ENCODE measurements around the gene AMPD3.
A peak's percentile ranks its signal among the peaks of the same experiment; 100 is the strongest.

AMPD3 gene

DNA sequence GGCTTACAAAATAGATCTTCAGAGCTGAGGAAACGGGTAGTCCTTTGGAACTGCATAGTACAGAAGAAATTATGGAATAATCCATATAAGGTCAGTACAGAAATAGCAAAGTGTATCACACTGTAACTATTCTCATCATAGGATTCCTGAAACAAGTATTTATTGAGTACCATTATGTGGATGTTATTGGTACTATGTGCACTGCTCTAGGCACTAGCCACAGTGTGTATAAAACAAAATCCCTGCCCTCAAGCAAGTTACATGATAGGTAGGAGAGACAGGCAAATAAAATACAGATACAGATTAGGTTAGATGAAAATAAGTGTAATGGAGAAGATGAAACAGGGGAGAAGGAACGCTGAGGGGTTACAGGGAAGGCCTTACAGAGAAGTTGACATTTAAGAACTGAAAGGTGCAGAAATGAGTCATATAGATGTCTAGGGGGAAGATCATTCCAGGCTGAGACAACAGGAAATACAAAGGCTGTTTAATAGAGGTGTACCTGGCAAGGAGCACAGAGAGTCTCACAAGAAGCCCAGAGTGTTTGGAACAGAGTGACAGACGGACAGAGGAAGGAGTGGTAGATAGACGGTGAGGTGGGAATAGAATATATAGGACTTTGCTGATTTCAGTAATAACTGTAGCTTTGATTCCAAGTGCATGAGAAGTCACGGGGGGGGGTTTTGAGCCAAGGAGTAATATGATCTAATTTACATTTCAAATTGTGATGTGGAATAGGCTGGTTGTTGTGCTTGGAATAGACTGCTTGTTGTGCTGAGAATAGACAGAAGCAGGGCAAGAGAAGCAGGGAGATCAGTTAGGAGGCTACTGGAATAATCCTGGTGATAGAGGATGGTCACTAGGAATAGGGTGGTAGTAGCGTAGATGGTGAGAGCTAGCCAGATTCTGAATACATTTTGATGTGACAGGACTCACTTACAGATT lies 72.2 kb downstream of the AMPD3 start:
- TF ChIP-seq GATA3 (IDR thresholded peaks at IDR 0.05; ENCODE audit: low read depth, low read length) (no peak), GATA2 (IDR thresholded peaks at IDR 0.05; ENCODE audit: low read depth, low read length) (no peak)

DNA sequence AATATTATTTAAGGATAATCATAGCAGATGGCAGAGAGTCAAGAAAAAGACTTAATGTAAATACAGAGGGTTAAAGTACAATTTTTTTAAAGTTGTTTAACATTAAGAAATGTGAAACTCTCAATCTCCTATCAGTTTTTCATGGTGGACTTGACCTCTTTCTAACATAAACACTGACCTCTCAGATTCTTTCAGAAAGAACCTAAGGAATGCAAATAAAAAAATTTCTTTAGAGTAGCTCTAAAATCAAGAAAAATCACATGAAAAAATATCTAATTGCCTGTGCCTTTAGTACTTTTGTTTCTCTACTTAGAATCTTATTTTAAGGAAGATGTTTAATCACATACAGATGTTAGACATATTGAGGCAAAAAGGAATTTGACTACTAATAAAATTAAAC lies 73.1 kb downstream of the AMPD3 start:
- TF ChIP-seq GATA3 (IDR thresholded peaks at IDR 0.05; ENCODE audit: low read depth, low read length) = no peak
- TF ChIP-seq GATA2 (IDR thresholded peaks at IDR 0.05; ENCODE audit: low read depth, low read length) = no peak

DNA sequence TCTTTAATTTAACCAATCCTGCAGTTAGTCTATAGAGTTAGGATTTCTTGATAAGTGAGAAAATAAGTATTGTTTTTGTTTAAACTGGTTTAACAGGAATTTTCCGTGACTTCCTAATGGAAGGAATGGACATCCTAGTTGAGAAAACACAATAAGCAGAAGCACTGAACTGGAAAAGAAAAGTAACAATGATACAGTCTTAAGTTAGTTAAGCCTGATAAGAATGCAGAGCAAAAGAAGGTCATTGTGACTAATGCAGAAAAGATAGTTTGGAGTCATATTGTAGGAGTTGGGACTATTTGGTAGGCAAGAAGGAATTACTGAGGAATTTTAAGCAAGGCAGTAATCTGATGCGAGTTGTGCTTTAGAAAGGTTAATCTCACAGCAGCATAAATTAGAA lies 74.2 kb downstream of the AMPD3 start:
- TF ChIP-seq GATA3 (IDR thresholded peaks at IDR 0.05; ENCODE audit: low read depth, low read length) (no peak), GATA2 (IDR thresholded peaks at IDR 0.05; ENCODE audit: low read depth, low read length) (no peak)

DNA sequence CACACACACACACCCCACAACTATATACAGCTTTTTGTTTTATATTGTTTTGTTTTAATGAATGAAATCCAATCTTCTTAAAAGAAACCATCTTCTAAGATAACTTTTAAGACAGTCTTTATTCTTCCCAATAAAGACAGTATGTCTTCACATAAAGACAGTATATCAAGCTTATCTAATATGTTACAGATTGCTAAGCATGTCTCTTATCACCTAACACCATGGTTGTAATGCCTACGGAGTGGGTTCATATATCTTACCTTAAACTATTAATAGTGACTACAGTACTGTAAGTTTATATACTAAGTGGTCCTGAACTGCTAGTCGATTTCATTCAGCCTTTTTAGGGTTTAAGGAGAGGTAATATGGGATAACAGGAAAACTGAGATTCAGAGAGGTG lies 77.5 kb downstream of the AMPD3 start:
- TF ChIP-seq GATA3 (IDR thresholded peaks at IDR 0.05; ENCODE audit: low read depth, low read length) (no peak), GATA2 (IDR thresholded peaks at IDR 0.05; ENCODE audit: low read depth, low read length) (no peak)

DNA sequence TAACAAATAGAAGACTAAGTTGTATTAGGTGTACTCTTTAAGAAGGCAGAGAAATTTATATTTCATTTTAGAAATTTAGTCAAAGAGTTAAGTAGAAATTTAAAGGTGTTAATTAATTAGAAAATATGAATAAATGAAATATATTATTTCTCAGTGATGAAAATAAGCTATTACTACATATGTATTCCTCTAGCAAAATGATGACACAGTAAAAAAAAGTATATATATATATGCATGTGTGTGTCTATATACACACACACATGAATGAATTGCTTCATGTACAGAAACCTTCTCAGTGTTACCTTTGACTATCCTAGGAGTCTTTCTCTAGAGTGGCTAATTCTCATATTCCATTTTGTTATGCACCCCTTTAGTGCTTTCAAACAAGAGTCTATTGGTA lies 78.3 kb downstream of the AMPD3 start:
- TF ChIP-seq GATA3 (IDR thresholded peaks at IDR 0.05; ENCODE audit: low read depth, low read length) (no peak), GATA2 (IDR thresholded peaks at IDR 0.05; ENCODE audit: low read depth, low read length) (no peak)

DNA sequence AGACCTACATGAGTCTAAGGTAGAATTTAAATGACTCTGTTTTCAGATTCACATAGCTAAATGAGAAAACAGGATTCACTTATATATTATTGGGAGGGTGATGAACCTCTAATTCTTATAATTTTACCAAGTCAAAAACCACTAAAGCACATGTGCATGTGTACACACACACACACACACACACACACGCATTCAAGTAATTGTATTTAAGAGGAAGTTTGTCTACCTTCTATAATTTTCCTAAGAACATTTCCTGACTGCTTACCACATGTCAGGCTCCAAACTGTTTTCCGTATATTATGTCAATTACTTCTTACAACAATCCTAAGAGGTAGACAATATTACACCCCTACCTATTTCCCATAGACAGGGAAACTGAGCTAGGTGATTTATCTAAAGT lies 79.3 kb downstream of the AMPD3 start:
- TF ChIP-seq GATA2 (IDR thresholded peaks at IDR 0.05; ENCODE audit: low read depth, low read length) (no peak), GATA3 (IDR thresholded peaks at IDR 0.05; ENCODE audit: low read depth, low read length) (no peak)

DNA sequence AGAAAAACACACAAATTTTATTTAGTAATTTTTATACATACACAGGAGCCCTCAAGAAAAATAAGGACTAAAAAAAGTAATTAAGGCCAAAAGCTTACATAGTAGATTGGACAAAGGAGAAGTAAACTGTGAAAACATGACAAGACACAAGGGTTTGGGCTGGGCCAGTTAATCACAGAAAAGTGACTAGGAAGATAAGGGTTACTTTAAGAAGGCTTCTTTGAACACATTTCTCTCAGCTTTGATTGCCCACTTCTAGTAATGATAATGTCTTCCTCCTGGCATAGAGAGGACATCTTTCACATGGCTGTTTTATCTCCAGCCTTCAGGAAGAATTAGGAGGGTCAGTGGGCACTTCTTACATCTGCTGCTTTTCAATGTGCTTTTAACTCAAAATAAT lies 82.5 kb downstream of the AMPD3 start:
- no peak for TF ChIP-seq GATA3 (IDR thresholded peaks at IDR 0.05; ENCODE audit: low read depth, low read length)
- TF ChIP-seq GATA2 (IDR thresholded peaks at IDR 0.05; ENCODE audit: low read depth, low read length) = no peak

DNA sequence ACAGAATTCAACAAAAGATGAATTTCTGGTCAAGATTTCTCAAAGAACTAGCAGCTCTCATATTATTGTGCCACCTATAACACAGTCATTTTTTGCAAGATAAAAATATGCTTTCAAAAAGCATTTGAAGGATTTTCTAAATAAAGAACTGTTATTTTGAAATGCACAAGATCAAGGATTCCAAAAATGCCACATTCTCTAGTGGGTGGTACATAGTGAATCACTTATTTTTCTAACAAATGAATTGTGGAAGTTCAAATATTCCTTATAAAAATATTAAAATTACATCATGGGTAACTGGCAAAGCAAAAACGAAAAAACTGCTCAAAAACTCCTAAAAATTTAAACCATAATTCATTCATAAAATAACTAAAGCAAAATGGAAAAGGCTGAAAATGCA lies 83.9 kb downstream of the AMPD3 start:
- TF ChIP-seq GATA3 (IDR thresholded peaks at IDR 0.05; ENCODE audit: low read depth, low read length) (no peak), GATA2 (IDR thresholded peaks at IDR 0.05; ENCODE audit: low read depth, low read length) (no peak)

DNA sequence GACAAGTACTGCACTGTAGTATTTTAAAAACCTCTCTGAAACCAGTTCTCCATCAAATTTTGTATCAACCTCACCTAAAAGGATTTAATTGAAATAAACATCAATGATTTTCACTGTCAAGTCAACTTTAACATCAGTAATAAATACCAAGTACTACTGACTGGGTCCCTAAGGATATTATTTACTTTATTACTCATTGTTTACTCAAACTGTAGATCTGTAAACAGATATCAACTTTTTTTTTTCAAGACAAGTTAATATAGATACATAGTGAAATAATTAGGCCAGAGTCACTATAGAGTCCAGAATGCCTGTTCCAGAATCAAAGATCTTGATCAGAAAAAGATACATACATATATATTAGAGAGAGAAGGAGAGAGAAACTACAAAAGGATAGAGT lies 84.3 kb downstream of the AMPD3 start:
- no peak for TF ChIP-seq GATA2 (IDR thresholded peaks at IDR 0.05; ENCODE audit: low read depth, low read length)
- no peak for TF ChIP-seq GATA3 (IDR thresholded peaks at IDR 0.05; ENCODE audit: low read depth, low read length)

DNA sequence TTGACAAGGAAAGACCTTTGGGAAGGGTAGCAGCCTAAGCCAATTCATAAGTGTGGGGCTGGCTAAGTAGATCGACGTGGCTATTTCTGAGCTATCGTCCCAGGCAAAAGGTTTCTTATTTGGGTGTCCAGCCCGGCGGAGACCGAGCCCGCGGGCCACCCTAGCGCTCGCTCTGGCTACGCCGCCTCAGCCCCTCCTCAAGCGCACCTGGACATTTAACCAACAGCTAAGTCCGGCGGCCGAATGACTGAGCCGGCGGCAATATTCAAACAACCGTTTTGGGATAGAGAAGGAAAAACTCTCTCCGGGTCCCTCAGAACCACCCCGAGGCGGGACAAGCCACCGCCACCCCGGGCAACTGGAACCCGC lies 85.5 kb downstream of the AMPD3 start:
- TF ChIP-seq GATA3 (IDR thresholded peaks at IDR 0.05; ENCODE audit: low read depth, low read length) (no peak), GATA2 (IDR thresholded peaks at IDR 0.05; ENCODE audit: low read depth, low read length) (0 out of 2 replicates have a peak, but pooled peaks have one; percentile 8)

DNA sequence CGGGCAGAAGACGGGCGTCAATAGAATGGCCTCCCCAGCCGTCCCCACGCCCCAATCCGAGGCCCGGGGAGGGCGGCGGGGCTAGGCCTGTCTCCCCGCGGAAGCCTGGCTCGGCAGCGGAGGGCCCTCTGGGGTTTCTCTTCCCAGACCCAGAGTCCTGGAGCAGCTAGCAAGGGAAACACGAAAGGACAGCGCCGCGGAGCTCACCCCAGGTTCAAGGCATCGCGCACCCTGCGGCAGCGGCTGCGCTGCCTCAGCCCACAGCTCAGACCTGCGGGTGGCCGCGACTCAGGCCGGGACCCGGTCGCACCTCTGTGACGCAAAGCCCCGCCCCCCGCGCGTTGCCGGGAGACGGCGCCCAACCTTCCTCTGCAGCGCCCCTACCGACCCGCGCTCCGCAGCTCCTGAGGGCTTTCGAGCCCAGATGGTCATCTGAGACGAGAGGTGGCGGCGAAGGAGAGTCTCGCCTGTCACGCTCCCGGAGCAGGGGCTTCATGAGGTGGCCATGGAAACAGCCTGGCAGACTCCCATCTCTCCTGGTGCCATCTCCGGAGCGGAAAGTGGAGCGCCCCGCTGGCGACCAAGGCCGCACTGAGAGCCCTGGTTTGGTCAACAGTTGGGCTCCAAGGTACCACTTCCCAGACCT lies 86.0 kb downstream of the AMPD3 start, which contains the start of gene RNF141:
Gene RNF141 (minus strand): TSS at position 273 of the 646 bp plus-strand sequence. CDS start 7,029 bp downstream, outside the sequence.
- no peak; the same call in 1 of the 2 replicates for TF ChIP-seq GATA2 (IDR thresholded peaks at IDR 0.05; ENCODE audit: low read depth, low read length)
- TF ChIP-seq GATA3 (IDR thresholded peaks at IDR 0.05; ENCODE audit: low read depth, low read length) = no peak

DNA sequence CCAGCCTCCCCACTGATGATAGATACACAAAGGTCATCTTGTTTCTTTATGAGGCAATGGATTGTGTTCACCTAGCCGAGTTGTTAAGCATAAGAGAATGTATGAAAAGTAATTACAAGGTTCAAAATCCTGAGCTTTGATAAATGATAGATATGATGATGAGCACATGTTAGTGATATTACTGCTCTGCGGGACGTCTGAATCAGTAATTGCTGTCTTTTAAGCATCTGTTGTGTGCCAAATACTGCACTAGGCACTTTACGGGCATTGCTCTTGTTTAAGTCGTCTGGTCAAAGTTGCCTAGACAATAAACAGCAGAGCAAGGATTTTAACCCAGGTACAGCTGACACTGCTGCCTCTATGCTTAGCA lies 86.5 kb downstream of the AMPD3 start:
- TF ChIP-seq GATA3 (IDR thresholded peaks at IDR 0.05; ENCODE audit: low read depth, low read length) (no peak), GATA2 (IDR thresholded peaks at IDR 0.05; ENCODE audit: low read depth, low read length) (no peak)

DNA sequence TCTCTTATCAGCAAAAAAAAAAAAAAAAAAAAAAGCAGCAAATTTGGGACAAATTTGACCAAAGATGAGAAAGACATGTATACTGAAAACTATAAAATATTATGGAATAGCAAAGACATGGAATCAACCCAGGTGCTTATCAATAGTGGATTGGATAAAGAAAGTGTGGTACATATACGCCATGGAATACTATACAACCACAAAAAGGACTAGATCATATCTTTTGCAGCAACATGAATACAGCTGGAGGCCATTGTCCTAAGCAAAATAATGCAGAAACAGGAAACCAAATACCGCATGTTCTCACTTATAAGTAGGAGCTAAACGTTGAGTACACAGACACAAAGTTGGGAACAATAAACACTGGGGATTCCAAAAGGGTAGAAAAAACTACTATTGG lies 87.7 kb downstream of the AMPD3 start:
- TF ChIP-seq GATA3 (IDR thresholded peaks at IDR 0.05; ENCODE audit: low read depth, low read length) = no peak
- no peak for TF ChIP-seq GATA2 (IDR thresholded peaks at IDR 0.05; ENCODE audit: low read depth, low read length)

DNA sequence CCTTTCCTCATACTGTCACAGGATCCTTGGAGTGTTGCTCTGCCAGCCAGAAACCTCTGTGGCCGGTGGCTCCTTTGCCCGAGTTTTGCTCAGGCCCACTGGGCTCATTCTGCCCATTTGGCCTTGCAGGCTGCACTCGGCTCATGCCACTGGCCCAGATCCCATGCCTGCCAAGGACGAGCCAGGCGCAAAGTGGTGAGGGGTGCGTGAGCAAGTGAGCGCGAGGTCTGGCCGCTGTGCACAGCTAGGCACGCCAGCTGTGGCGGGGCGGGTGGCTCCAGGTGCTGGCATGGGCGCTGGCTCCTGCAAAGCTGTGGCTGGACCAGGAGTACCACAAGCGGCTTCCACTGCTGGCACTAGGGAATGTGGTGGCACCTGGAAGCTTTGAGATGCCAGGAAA lies 88.7 kb downstream of the AMPD3 start:
- TF ChIP-seq GATA2 (IDR thresholded peaks at IDR 0.05; ENCODE audit: low read depth, low read length) (no peak), GATA3 (IDR thresholded peaks at IDR 0.05; ENCODE audit: low read depth, low read length) (no peak)

Data from SH-SY5Y (cell line).